GM21723 (cell line): Measurements from ENCODE around the gene LDAH.
"Not testable (repeated sequence)": the region's sequence is repeated elsewhere in the genome, so short reads cannot be mapped to it uniquely, and the experiment has no call there.

Experiments
- ATAC-seq: cut with Tn5 transposase; IDR thresholded peaks from one replicate; pipeline ENCODE4 v1.9.1; 2021; ENCODE audit warnings: mild to moderate bottlenecking, moderate library complexity; ENCODE audit not compliant: unreplicated experiment

Gene LDAH

GRCh38 chr2:20724500-20725053 is 98.3 kb downstream of the LDAH start:
- ATAC-seq = no peak

- ATAC-seq = no peak
Observed at GRCh38 chr2:20723543-20723942, 99.4 kb downstream of the LDAH start.

- ATAC-seq = no peak
Observed at GRCh38 chr2:20722592-20723240, 100.2 kb downstream of the LDAH start.

- ATAC-seq = no peak
Observed at GRCh38 chr2:20717641-20718040, 105.3 kb downstream of the LDAH start.

GRCh38 chr2:20716164-20716563 is 106.7 kb downstream of the LDAH start:
- not testable (repeated sequence) for ATAC-seq

GRCh38 chr2:20714412-20714811 is 108.5 kb downstream of the LDAH start:
- ATAC-seq = not testable (repeated sequence)

- ATAC-seq = not testable (repeated sequence)
Observed at GRCh38 chr2:20713585-20713984, 109.3 kb downstream of the LDAH start.

GRCh38 chr2:20711641-20712040 is 111.3 kb downstream of the LDAH start:
- ATAC-seq = not testable (repeated sequence)

GRCh38 chr2:20707601-20708000 is 115.3 kb downstream of the LDAH start:
- no peak for ATAC-seq

- ATAC-seq = no peak
Observed at GRCh38 chr2:20706786-20707185, 116.1 kb downstream of the LDAH start.

- ATAC-seq = no peak
Observed at GRCh38 chr2:20706217-20706616, 116.7 kb downstream of the LDAH start.

GRCh38 chr2:20704886-20705285 is 118.0 kb downstream of the LDAH start:
- no peak for ATAC-seq

- no peak for ATAC-seq
Observed at GRCh38 chr2:20702563-20702962, 120.3 kb downstream of the LDAH start.

GRCh38 chr2:20698916-20699613 is 123.8 kb downstream of the LDAH start:
- ATAC-seq = no peak

- no peak for ATAC-seq
Observed at GRCh38 chr2:20697322-20697934, 125.5 kb downstream of the LDAH start.

- no peak for ATAC-seq
Observed at GRCh38 chr2:20696366-20696765, 126.5 kb downstream of the LDAH start.

GRCh38 chr2:20693317-20693716 is 129.6 kb downstream of the LDAH start:
- no peak for ATAC-seq

- no peak for ATAC-seq
Observed at GRCh38 chr2:20692081-20692480, 130.8 kb downstream of the LDAH start.

- ATAC-seq = no peak
Observed at GRCh38 chr2:20691076-20691734, 131.7 kb downstream of the LDAH start.

GRCh38 chr2:20689428-20690264 is 133.3 kb downstream of the LDAH start:
- no peak for ATAC-seq
